ENCODE data around the gene SH2D6. TPM values are rescaled to one million over a fixed set of nuclear protein-coding genes. Genes with fewer than 3 reads are reported as not detected.
A peak's percentile ranks its signal among the peaks of the same experiment; 100 is the strongest.

The SH2D6 gene
- total and polyA plus RNA-seq, 8 donors, result 1.1 to 14.5 (median 2.2) TPM; not detected in 2

GRCh38 chr2:85439986-85440385 is 21.5 kb downstream of the SH2D6 start:
- Histone ChIP-seq H3K36me3 (no peaks in the 10 kb centered on the region), H3K4me1 (peaks cover 30 to 48% (median 46%) of the 10 kb centered on the region in 4 donors), H3K4me3 (no peak overlapping the region), H3K27me3 (no peaks in the 10 kb centered on the region), H3K9me3 (no peaks in the 10 kb centered on the region), H3K27ac (peak overlapping the region in 1 of 5 donors; percentile 98)
- DNase-seq, result no peak
- 84 to 89% (median 88%) methylated on average over 7 of the region's 7 CpGs for WGBS, 5 donors
- TF ChIP-seq, protein P1, sequence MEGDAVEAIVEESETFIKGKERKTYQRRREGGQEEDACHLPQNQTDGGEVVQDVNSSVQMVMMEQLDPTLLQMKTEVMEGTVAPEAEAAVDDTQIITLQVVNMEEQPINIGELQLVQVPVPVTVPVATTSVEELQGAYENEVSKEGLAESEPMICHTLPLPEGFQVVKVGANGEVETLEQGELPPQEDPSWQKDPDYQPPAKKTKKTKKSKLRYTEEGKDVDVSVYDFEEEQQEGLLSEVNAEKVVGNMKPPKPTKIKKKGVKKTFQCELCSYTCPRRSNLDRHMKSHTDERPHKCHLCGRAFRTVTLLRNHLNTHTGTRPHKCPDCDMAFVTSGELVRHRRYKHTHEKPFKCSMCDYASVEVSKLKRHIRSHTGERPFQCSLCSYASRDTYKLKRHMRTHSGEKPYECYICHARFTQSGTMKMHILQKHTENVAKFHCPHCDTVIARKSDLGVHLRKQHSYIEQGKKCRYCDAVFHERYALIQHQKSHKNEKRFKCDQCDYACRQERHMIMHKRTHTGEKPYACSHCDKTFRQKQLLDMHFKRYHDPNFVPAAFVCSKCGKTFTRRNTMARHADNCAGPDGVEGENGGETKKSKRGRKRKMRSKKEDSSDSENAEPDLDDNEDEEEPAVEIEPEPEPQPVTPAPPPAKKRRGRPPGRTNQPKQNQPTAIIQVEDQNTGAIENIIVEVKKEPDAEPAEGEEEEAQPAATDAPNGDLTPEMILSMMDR (IDR thresholded peaks at IDR 0.05), result no peak
- TF ChIP-seq POLR2AphosphoS5 (IDR thresholded peaks at IDR 0.05) (no peak), EP300 (IDR thresholded peaks at IDR 0.05) (no peak), POLR2A (IDR thresholded peaks at IDR 0.05) (no peak)
- intact Hi-C loops (cut with DNase I; ENCODE audit: low total_unique reads), result no loop called here

- DNase-seq, result no peak
- WGBS, 5 donors, result 90 to 95% (median 94%) methylated on average over 5 of the region's 5 CpGs
- H3K4me3 ChIP-seq, result no peak overlapping the region
- intact Hi-C loops (cut with DNase I; ENCODE audit: low total_unique reads), result no loop called here
- no peaks in the 10 kb centered on the region for H3K9me3 ChIP-seq
- H3K27me3 ChIP-seq, result no peaks in the 10 kb centered on the region
- TF ChIP-seq, protein P1 (IDR thresholded peaks at IDR 0.05), result no peak
- TF ChIP-seq POLR2A (IDR thresholded peaks at IDR 0.05) (no peak), EP300 (IDR thresholded peaks at IDR 0.05) (no peak), POLR2AphosphoS5 (IDR thresholded peaks at IDR 0.05) (no peak)
- H3K27ac ChIP-seq, result no peak overlapping the region
- H3K36me3 ChIP-seq, result no peaks in the 10 kb centered on the region
- peaks cover 34 to 48% (median 46%) of the 10 kb centered on the region in 4 donors for H3K4me1 ChIP-seq
These were observed 22.2 kb downstream of the SH2D6 start for GRCh38 chr2:85440729-85441128.

DNA sequence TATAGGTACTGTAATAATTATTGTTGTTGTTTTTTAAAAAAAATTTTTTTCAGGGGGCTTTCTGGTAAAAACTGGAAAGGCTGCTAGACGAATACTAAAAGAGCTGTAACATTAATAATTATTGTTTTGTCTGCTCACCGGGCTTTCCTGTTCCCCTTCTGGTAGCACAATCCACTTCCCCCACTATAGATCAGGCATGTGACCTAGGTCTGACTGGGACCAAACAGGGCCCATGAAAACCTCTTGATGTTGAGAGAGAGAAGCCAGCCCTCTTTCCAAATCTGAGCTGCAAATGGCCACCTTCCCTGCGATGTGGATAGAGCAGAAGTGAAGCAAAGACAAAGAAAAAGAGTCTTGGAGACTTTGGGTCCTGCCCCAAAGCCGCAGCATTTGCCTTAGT is 23.4 kb downstream of the SH2D6 start:
- Histone ChIP-seq H3K4me1 (peaks cover 35 to 48% (median 43%) of the 10 kb centered on the region in 4 donors), H3K27me3 (no peaks in the 10 kb centered on the region), H3K4me3 (no peak overlapping the region), H3K9me3 (no peaks in the 10 kb centered on the region), H3K36me3 (no peaks in the 10 kb centered on the region), H3K27ac (peak overlapping the region in 1 of 5 donors; percentile 12)
- 75 to 84% (median 78%) methylated on average over 4 of the region's 4 CpGs for WGBS, 5 donors
- intact Hi-C loops (cut with DNase I; ENCODE audit: low total_unique reads), result no loop called here
- TF ChIP-seq EP300 (IDR thresholded peaks at IDR 0.05), result no peak
- TF ChIP-seq, protein P1 (IDR thresholded peaks at IDR 0.05), result no peak
- TF ChIP-seq POLR2AphosphoS5 (IDR thresholded peaks at IDR 0.05), result no peak
- TF ChIP-seq POLR2A (IDR thresholded peaks at IDR 0.05), result no peak
- no peak for DNase-seq

DNA sequence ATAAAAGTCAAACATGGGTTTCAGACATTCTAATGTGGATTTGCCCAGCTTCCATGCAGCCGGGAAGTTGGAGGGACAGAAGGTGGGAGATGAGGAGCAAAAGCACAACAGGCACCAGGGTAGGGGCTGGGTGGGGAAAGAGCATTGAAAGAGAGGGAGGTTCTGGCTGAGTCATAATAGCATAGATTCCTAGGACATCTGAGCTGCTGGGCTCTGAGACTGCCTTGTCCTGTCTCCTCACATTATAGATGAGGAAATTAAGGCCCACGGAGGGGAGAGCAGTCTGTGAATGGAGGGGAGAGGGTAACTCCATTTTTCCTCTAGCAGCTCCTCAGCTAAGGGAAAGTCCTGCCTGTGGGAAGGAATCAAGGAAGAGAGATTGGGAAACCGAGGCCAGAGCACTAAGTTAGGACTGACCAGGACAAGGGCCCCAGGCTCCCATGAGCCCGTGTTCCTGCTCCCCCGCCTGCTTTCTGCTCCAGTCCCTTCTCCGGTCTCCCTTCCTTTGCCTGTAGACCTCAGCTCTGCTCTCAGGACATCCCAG is 26.2 kb downstream of the SH2D6 start:
- TF ChIP-seq POLR2AphosphoS5 (IDR thresholded peaks at IDR 0.05), result no peak
- TF ChIP-seq, protein P1 (IDR thresholded peaks at IDR 0.05), result no peak
- TF ChIP-seq POLR2A (IDR thresholded peaks at IDR 0.05), result no peak
- TF ChIP-seq EP300 (IDR thresholded peaks at IDR 0.05), result no peak
- Histone ChIP-seq H3K27ac (peak overlapping the region in 4 of 5 donors; percentile 56 to 73 (median 64)), H3K4me1 (peaks cover 10 to 24% (median 18%) of the 10 kb centered on the region in 4 donors), H3K9me3 (no peaks in the 10 kb centered on the region), H3K36me3 (no peaks in the 10 kb centered on the region), H3K4me3 (no peak overlapping the region), H3K27me3 (no peaks in the 10 kb centered on the region)
- no peak for DNase-seq
- 87 to 92% (median 89%) methylated on average over 6 of the region's 6 CpGs for WGBS, 5 donors
- intact Hi-C loops (cut with DNase I; ENCODE audit: low total_unique reads), result no loop called here
